Cerebellar nuclear complex (tissue), 1 donor: ENCODE results near the gene EXOC3.
"Not testable (repeated sequence)": the region's sequence is repeated elsewhere in the genome, so short reads cannot be mapped to it uniquely, and the experiment has no call there.

ENCODE experiments used
- DNase-seq, 2 experiments: peaks; one replicate each; lab custom pipeline; 2025; lab: John Stamatoyannopoulos, UW

Gene EXOC3

DNA sequence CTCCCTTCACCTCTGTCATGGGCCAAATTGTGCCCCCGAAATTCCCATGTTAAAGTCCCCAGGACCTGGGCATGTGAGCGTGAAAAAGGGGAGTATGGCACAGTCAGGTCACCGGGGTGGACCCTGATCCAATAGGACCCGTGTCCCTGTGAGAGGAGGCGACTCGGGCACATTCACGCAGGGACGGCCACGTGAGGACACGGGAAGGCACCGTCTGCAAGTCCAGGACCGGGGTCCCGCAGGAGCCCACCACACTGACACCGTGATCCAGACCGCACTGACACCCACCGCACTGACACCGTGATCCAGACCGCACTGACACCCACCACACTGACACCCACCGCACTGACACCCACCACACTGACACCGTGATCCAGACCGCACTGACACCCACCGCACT, 43.6 kb downstream of the EXOC3 start:
- not testable (repeated sequence) for DNase-seq

DNA sequence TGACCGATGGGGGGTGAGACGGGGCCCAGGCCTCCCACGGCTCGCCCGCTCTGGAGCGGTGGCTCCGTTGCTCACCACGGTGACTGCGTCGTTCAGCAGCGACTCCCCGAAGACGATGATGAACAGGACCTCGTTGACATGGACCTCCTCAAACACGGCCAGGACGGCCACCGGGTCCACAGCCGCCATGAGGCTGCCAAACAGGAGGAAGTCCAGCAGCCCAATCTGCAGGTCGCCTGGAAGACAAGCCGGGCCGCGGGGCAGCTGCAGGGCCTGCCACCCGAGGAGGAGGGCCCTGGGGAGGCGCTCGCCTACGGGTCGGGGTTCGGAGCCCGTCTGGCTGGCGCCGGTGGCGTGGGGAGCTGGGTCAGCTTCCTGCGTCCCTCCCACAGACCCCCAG, 45.3 kb downstream of the EXOC3 start:
- no peak for DNase-seq

DNA sequence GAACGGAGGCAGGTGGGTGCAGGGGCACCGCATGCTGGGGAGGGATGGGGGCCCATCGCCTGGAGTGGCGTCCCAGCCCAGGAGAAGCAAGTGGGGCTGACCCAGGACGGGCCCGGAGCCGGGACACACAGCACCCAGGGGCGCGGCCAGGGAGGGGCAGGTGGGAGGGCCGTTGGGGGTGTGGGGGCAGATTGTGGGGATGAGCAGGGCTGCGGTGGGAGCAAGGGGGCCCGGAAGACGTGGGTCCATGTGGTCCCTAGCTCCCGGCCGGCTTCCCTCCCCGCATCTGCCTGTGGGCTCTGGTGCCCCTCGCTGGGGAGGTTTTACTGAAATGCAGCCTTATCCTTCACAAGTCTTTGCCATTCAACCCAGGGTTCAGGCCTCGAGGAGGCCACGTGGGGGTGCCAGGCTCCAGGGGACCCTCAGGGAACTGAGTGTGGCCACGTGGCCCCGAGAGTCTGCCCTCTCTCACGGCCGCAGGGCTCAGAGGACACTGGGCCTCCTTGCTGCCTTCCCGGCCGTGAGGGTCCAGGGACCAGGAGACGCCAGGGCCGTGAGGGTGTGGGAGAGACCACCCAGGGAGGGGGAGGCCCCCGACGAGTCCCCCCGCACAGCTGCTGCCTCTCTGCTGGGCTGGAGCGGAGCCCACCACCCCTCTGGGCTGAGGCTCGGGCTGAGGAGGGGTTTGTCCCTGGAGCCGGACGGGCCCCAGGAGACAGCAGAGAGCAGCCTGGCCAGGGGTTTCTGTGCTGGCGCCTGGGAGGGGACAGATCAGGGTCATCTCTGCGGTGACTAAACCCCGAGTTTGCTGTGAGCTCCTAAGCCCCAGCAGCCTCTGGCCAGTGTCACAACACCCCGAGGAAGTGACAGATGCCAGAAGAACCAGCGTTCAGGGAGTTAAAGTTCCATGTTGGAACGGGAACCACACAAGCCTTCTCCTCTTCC, 46.0 kb downstream of the EXOC3 start:
- no peak for DNase-seq

DNA sequence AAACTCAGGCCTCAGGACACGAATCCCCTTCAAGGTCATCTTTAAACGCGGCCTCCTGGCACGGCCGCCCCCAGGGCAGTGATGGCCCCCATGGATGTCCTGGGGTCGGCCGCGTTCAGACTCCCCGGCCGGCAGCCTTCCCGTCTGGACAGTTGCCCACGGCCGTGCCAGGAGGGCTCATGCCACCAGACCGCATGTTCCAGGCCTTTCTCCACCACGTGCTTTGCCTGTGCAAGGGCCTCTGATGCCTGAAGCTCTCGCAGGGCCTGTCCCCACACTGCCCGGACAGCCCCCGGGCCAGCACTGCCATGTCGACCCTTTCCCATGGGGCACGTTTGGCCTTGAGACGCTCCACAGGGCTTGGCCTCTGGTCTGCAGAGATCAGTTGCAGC, 46.7 kb downstream of the EXOC3 start:
- DNase-seq, result no peak

DNA sequence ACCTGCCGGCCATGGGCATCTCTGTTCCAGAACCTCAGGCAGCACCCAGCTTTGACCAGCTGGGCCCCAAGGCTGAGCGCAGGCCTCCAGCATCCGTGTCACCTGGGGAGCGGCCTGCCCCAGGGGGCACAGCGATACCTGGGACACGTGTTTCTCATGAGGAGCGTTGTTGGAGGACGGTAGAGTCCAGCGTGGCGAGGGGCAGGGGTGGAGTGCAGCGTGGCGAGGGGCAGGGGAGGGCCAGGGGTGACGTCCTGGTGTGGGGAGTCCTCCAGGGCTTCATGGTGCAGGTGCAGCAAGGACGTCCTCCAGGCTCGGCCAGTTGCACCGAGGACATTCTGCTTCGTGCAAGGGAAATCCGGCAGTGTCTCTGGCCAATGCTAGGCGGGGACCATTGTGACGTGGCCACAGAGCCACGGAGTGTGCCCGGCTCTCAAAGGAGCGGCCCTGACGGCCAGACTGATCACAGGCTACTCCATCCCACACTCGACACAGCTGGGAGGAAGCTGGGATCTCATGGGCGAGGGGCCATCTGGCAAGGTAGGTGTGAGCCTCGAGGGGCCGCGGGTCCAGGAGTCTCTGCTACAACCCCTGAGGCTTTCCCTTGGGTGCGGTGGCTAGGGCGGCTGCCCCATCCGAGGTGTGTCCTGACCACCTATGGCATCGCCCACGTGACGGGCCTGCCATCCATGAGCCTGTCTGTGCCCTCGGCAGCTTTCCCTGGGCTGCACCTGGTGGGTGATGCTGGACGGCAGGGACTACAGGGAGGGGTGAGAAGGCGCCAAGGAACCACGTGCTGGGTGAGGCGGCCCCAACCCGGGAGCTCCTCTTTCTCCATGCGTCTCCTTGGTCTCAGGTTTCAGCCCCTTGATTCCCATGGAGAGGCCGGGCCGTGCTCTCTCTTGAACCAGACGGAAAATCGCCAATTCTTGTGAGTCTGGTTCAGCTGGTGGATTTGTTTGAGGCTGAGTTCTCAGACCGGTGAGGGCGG, 47.4 kb downstream of the EXOC3 start:
- no peak for DNase-seq

DNA sequence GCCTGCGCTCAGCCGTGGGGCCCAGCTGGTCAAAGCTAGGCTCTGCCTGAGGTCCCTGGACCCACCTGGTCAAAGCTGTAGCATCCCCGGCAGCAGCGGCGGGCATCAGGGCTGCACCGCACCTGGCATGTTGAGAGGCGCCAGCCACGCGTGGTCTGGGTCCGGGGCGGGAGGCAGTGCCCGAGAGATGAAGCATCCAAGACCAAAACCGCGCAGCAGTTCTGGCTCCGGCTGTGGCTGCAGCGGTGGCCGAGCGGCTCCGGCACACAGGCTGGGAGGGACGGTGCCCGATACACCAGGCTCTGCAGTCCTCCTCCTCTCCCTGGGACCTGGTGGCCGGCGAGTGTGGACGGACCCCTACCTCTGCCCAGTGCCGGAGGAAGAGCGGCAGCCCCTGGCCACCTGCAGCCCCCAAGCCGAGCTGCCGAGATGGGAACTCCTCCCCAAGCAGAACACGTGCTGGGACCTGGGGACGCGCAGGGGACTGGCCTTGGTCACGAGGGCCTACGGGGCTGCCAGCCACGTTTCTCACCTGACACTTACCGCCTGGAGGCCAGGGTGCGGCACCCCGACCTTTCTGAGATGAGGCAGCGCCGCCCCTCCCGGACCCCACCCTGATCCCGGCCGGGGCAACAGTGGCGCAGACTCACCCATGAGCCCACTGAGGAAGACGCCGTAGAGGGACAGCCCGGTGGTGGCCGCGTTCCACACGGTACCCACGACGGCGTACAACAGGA, 48.3 kb downstream of the EXOC3 start:
- DNase-seq, result no peak

DNA sequence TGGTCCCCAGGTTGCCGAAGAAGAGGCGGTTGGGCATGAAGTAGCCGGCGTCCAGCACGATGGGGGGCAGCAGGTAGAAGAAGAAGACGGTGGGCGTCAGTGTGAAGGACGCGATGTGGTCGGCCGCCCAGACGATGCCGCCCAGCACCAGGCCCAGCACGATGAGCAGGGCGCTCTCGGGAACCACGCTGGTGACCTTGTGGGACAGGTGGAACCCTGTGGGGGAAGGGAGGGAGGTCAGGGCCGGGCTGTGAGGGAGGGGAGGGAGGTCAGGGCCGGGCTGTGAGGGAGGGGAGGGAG, 48.8 kb downstream of the EXOC3 start:
- DNase-seq, result no peak

DNA sequence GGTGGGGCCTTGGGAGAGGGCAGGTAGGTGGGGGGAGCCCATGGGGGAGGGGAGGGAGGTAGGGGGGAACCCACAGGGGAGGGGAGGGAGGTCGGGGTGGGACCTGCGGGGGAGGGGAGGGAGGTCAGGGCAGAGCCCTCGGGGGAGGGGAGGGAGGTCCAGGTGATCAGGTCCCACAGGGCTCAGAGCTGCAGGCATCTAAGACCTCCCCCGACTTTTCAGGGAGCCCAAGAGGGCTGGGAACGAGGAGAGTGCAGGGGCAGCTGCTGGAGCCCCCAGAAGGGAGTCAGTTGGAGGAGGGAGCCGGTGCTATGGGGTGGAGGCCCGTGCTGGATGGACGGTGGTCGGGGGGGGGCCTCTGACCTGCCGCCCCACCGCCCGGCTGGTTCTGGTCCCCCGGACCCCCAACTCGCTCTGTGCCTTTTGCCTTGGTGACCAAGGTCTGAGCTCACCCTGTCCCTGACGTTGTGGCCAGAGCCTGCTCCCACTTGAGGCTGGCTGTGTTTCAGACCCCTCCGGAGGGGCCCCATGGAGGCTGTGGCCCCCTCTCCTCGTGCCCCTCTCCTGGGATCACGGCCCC, 49.4 kb downstream of the EXOC3 start:
- no peak for DNase-seq

DNA sequence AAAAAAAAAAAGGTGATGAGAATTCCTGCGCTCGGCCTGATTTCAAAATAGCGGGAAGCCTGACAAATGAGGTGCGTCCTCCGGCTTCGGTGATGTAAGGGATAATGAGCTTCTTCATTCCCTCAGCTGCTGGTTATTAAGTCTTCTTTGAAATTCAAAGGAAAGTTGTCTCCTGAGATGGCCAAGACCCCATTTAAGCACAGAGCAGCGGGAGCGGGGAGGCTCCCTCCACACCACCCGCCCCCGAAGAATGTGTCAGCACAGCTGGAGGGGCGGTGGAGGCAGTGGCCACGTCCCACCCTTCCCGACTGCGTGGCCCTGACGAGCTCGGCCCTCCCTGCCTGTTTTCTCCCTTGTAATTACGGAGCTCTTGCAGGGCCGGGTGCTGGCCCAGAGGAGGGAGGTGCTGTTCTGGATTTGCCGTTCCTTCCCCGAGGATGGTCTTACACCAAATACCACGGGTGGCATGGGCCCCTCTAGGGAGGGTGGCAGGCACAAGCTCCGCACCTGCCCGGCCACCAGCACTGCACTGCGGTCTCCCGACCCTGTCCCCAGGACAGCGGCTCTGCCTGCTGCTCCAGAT, 50.2 kb downstream of the EXOC3 start:
- DNase-seq, result no peak

DNA sequence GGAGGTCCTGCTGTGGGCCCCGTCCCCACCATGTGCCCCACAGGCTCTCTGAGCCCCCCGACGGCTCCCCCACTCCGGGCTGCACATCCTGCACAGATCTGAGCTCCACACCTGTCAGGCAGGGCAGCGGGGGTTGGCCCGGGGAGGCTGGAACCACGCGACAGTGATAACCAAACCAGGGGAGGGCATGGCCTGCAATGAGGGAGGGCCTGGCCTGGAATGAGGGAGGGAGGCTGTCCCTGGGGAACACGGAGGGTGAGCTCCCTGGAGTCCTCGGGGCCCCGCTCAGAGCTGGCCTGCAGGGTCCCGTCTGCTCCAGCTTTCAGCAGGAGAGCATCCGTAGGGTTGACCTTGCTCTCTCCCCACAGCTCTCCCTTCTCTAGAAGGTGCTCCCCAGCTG, 50.8 kb downstream of the EXOC3 start:
- no peak for DNase-seq

DNA sequence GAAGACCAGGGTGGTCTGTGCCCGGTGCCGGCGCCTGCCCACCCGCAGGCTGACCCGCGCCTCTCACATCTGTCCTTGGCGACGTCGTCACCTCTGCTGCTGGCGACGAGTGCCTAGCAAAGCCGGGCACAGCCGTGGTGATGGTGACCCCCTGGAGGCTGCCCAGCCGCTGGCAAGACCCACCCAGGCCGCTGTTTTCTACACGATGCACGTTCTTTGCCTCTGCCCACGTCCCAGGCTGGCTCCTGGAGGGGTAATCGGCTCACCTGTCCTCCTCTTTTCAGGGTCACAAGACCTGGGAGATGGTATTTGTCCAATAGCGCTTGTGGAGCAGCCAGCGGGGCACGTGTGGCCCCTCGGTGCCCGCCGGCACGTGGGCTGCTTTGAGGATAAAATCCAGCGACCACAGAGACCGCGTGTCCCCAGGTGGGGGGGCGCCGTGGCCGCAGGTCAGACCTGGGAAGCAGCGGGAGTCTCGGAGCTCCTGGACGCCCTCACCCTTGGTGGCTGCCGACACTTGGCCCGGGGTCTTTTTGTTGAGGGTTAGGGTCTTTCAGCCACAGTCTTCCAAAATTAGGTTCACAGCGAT, 51.8 kb downstream of the EXOC3 start:
- no peak for DNase-seq

DNA sequence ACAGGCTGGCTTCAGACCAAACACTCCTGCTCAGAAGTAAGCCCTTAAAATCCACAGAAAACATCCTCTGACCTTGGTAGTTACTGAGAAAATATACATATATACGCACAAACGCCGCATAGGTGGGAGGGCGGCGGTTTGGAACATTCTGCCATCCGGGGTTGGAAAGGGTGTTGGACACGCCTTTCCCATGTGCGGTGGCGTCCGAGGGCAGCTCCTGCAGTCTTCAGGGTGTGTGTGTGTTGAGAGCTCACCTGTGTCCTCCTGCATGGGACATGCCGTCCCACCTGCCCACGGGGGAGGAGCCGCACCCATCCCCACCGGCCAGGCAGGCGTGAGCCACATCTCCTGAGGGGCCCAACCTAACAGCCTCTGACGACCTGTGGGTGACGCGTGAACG, 53.1 kb downstream of the EXOC3 start:
- no peak for DNase-seq

DNA sequence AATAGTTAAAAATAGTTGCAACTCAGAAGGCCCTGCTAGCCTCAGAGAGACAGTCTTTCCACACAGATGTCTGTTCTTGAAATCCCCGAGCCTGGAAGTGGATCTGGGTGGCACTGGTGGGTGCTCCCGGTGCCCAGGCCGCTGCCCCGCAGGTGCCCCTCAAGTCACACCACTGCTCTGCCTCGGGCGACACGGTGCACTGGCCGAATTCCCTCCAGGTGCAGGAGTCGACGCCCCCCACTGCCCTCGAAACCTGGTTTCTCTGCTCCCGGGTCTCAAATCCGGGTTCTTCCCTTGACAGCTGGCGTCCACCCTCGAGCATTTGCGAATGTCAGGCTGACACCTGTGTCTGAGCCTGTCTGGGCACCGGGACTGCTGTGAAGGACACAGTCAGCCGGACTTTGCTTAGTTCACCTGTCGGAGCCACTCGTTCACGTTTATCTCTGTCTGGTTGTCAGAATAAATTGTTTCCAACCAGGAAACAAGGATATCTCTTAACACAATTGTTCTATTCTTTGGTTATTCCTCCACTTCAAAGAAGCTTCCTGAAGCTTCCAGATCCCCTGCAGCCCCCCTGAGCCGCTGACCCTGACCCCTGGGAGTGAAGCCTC, 54.2 kb downstream of the EXOC3 start:
- no peak for DNase-seq

DNA sequence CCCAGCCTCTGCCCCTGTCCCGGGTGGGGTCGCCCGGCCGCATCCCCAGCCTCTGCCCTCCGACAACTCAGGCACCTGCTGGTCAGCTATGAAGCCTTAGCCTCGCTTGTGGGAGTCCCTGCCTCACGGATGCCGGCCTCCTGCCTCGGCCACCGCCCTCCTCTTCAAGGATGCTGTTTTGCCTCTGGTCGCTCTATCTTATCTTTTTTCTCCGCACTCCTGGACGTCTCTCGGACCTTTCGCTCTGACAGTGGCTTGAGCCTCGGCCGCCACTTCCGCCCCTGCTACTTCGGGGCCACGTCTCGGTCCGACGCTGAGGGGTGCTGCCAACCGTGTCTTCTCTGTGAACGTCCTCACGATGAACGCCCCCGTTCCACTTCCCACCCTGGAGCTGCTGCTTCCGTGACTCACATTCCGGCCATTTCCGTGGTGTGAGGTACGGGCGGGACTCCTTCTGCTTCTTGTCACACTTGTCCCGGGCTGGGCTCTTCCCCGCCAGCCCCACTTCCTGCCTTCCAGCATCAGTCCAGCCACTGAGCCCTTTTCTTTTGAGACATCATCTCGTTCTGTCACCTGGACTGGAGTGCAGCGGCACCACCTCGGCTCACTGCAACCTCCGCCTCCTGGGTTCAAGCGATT, 55.0 kb downstream of the EXOC3 start:
- DNase-seq, result no peak

DNA sequence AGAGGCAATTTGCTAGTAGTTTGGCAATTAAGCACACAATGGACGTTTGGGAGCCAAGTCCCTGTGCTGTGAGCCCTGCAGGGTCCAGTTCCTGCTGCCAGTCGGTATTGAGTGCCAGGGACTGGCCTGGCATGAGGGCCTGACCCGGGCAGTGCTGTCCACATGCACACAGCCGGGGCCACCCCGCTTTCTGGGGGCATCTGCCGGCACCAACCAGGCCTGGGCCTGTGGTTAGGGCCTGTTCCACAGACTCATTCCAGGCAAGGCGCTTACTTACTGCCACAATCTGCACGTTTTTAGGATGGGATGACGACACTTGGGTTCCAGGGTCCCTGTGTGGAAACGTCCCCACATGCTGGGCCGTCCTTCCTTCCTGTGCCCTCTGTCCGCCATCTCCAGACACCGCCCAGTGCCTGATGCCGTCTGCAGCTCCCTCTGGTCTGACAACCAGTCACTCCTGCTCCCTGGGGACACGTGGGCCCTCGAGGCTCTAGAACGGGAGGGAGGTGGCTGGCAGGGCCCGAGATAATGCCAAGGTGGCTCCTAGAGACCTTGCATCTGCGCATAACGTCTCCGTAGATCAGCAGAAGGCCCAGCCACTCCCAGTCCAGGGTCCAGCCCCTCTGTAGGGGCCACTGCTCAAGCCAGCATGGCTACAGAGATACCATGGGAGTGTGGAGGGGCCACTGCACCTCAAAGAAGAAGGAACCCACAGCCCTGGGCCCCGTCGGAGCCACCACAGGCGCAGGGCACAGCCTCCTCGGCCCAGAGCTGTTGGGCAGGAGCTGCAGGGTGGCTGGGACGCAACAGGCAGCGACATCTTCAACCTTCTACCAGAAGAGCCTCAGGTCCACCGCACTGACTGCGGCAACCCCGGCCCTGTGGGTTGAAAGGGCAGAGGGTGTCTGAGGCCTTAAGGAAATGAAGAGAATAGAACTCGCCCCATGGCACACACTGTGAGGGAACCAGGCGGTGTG, 56.5 kb downstream of the EXOC3 start:
- DNase-seq, result no peak

DNA sequence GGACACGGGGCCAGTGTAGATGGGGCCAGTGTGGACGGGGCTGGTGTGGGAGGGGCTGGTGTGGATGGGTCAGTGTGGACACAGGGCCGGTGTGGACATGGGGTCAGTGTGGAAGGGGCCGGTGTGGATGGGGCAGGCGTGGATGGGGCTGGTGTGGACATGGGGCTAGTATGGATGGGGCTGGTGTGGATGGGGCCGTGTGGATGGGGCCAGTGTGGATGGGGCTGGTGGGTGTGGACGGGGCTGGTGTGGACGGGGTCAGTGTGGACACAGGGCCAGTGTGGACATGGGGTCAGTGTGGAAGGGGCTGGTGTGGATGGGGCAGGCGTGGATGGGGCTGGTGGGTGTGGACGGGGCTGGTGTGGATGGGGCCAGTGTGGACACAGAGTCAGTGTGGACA, 57.5 kb downstream of the EXOC3 start:
- DNase-seq, result no peak

DNA sequence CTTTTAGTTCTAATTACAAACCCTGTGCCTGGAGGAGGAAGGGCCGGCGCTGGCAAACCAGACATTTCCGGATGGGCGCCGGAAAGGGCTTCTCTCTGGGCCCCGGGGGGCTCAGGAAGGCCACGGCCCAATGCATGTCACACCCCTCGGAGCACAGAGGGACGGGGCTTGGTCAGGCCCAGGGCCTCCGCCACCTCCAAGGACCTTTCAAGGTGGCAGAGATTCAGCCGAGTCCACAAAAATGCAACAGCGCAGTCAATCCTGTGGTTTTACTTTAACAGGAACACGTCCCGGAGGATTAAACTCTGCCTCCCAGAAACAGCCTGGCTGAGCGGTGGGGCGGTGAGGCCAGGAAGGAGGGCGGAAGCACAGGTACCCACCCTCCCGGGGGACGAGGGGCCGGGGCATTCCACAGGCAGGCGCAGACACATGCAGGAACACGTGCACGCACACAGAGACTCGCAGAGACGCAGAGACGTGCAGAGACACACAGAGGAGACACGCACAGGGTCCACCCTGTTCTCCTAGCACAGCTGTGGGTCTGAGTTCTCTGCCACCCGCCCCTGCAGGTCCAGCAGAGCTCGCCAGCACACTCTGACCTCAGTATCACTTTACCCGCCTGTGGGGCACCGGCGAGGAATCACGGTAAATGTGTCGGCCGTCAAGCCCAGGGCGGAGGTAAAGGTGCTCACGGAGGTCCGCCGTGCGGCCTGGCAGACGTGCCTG, 58.3 kb downstream of the EXOC3 start:
- DNase-seq, result no peak

DNA sequence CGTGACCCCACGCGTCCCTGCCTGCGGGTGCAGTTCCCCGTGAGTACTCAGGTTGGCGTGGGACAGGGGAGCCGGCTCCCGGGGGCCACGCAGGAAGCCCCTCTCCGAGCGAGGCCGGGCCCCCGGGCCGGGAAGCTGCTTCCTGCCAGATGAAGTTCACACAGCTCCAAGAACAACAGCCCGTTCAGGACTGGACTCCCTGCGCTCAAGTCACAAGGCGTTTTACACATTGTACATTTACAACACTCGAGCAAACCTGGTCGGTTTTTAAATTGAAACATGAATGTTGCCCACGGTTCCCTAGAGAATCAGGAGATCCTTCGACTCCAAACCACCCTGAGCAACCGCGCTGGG, 58.8 kb downstream of the EXOC3 start:
- DNase-seq, result no peak
